Neural cell (in vitro differentiated cells): ENCODE measurements around the gene THTPA. TPM values are rescaled to one million over a fixed set of nuclear protein-coding genes. Genes with fewer than 3 reads are reported as not detected.

Source experiments
- H2AFZ ChIP-seq: fragments of 200-600, 300-800 bp; sonication (generic), shearing (Covaris generic); 2 replicates; pipeline ENCODE4 v1.6.0; 2014; ENCODE audit warnings: low read depth, mild to moderate bottlenecking, antibody characterized with exemption, low read length, moderate library complexity
- H3F3A ChIP-seq: fragments of 200-600 bp; shearing (Covaris generic); 2 replicates; pipeline ENCODE4 v1.6.1; 2016; ENCODE audit warnings: mild to moderate bottlenecking, moderate library complexity, mixed read lengths, antibody characterized with exemption, low read length; ENCODE audit not compliant: insufficient read depth, poor library complexity, severe bottlenecking
- H3K27ac ChIP-seq: fragments of 200-600, 300-800 bp; sonication (generic), shearing (Covaris generic); 2 replicates; pipeline ENCODE4 v1.5.1; 2014; ENCODE audit warnings: mild to moderate bottlenecking, low read length, moderate library complexity
- H3K27me3 ChIP-seq: fragments of 300-800, 200-600 bp; sonication (generic), shearing (Covaris generic); 2 replicates; pipeline ENCODE4 v1.6.0; 2014; ENCODE audit warnings: mild to moderate bottlenecking, low read depth, low read length, moderate library complexity; ENCODE audit not compliant: insufficient read depth
- H3K36me3 ChIP-seq: fragments of 300-800, 200-600 bp; sonication (generic), shearing (Covaris generic); 2 replicates; pipeline ENCODE4 v1.5.1; 2014; ENCODE audit warnings: mild to moderate bottlenecking, antibody characterized with exemption, low read length, moderate library complexity; ENCODE audit not compliant: insufficient read depth
- H3K4me2 ChIP-seq: fragments of 300-800, 200-600 bp; sonication (generic), shearing (Covaris generic); 2 replicates; pipeline ENCODE4 v1.6.0; 2014; ENCODE audit warnings: mild to moderate bottlenecking, low read length
- H3K4me3 ChIP-seq: fragments of 300-800, 200-600 bp; sonication (generic), shearing (Covaris generic); 2 replicates; pipeline ENCODE4 v1.5.1; 2014; ENCODE audit warnings: mild to moderate bottlenecking, low read length, moderate library complexity
- H3K79me2 ChIP-seq: fragments of 200-600 bp; shearing (Covaris generic); replicated peaks from 2 replicates; pipeline ENCODE4 v1.6.0; 2014; ENCODE audit warnings: mild to moderate bottlenecking, low read length, moderate library complexity; ENCODE audit not compliant: insufficient read depth
- H3K9ac ChIP-seq: fragments of 300-800, 200-600 bp; sonication (generic), shearing (Covaris generic); 2 replicates; pipeline ENCODE4 v1.6.1; 2016; ENCODE audit warnings: mild to moderate bottlenecking, low read length, mixed read lengths
- H3K9me2 ChIP-seq: fragments of 200-600 bp; shearing (Covaris generic); 2 replicates; pipeline ENCODE4 v1.6.1; 2016; ENCODE audit warnings: mild to moderate bottlenecking, low read length, mixed read lengths; ENCODE audit not compliant: insufficient read depth
- H3K9me3 ChIP-seq: fragments of 200-600, 300-800 bp; sonication (generic), shearing (Covaris generic); 2 replicates; pipeline ENCODE4 v1.6.1; 2016; ENCODE audit warnings: mild to moderate bottlenecking, mixed run types, low read length, moderate library complexity, mixed read lengths
- H4K20me1 ChIP-seq: fragments of 200-600 bp; shearing (Covaris generic); 2 replicates; pipeline ENCODE4 v1.6.1; 2016; ENCODE audit warnings: mild to moderate bottlenecking, mixed run types; ENCODE audit not compliant: insufficient read depth
- CTCF ChIP-seq: fragments of 450-650 bp; IDR thresholded peaks from 2 replicates; pipeline ENCODE4 v1.5.1; 2014; ENCODE audit warnings: antibody characterized with exemption, mild to moderate bottlenecking, moderate library complexity; ENCODE audit not compliant: poor library complexity, severe bottlenecking
- EP300 ChIP-seq: fragments of 450-650 bp; conservative IDR thresholded peaks from 2 replicates; pipeline ENCODE4 v1.6.1; 2014; ENCODE audit warnings: antibody characterized with exemption, mild to moderate bottlenecking, moderate library complexity; ENCODE audit not compliant: poor library complexity, severe bottlenecking
- EZH2 ChIP-seq: fragments of 200-600, 300-800 bp; shearing (Covaris generic), sonication (generic); IDR thresholded peaks from 2 replicates; pipeline ENCODE4 v1.6.1; 2014; ENCODE audit warnings: antibody characterized with exemption, low read length, borderline replicate concordance, mild to moderate bottlenecking; ENCODE audit not compliant: insufficient read depth, poor library complexity, severe bottlenecking
- MXI1 ChIP-seq: fragments of 450-650 bp; conservative IDR thresholded peaks from 2 replicates; pipeline ENCODE4 v1.6.1; 2014; ENCODE audit warnings: antibody characterized with exemption, mild to moderate bottlenecking; ENCODE audit not compliant: poor library complexity, severe bottlenecking
- POLR2AphosphoS5 ChIP-seq: IDR thresholded peaks from 2 replicates; pipeline ENCODE4 v1.6.1; 2012
- RAD21 ChIP-seq: fragments of 450-650 bp; conservative IDR thresholded peaks from 2 replicates; pipeline ENCODE4 v1.6.1; 2014; ENCODE audit warnings: antibody characterized with exemption, mild to moderate bottlenecking, moderate library complexity
- REST ChIP-seq: IDR thresholded peaks from 2 replicates; pipeline ENCODE4 v1.6.1; 2012; ENCODE audit warnings: borderline replicate concordance
- SMC3 ChIP-seq: fragments of 450-650 bp; conservative IDR thresholded peaks from 2 replicates; pipeline ENCODE4 v1.6.1; 2014; ENCODE audit warnings: antibody characterized with exemption, mild to moderate bottlenecking, moderate library complexity; ENCODE audit not compliant: poor library complexity
- TAF1 ChIP-seq: IDR thresholded peaks from 2 replicates; pipeline ENCODE4 v1.6.1; 2012; ENCODE audit warnings: low read depth
- polyA plus RNA-seq: library from polyadenylated mRNA; depleted of rRNA; stranded (reverse); fragments of >200 nt; gene quantifications from 2 replicates; pipeline ENCODE4 v1.2.3, GENCODE V29; 2014

THTPA gene
- polyA plus RNA-seq, 1 donor from 2014 or later, result 51.3 TPM

- H3K4me3 ChIP-seq, result peak overlapping the region; percentile 96
- no peaks in the 10 kb centered on the region for H3F3A ChIP-seq
- TF ChIP-seq POLR2AphosphoS5, result no peak
- peak; percentile 78 for TF ChIP-seq MXI1
- H3K9ac ChIP-seq, result peak overlapping the region; percentile 95
- no peaks in the 10 kb centered on the region for H3K9me3 ChIP-seq
- H3K4me2 ChIP-seq, result peak overlapping the region; percentile 90
- H3K36me3 ChIP-seq, result no peaks in the 10 kb centered on the region
- H3K27ac ChIP-seq, result peak overlapping the region; percentile 97
- H4K20me1 ChIP-seq, result peaks cover 7% of the 10 kb centered on the region
- no peaks in the 10 kb centered on the region for H3K9me2 ChIP-seq
- H3K27me3 ChIP-seq, result no peaks in the 10 kb centered on the region
- H2AFZ ChIP-seq, result no peak overlapping the region
- peaks cover 33% of the 10 kb centered on the region for H3K79me2 ChIP-seq
Observed at GRCh38 chr14:23577004-23577681, 21.1 kb downstream of the THTPA start.

- TF ChIP-seq EP300, result no peak
- TF ChIP-seq EZH2, result no peak
- no peak for TF ChIP-seq REST
- TF ChIP-seq POLR2AphosphoS5, result peak; percentile 64
- no peak for TF ChIP-seq TAF1
- no peak for TF ChIP-seq SMC3
- no peaks in the 10 kb centered on the region for H3F3A ChIP-seq
- H4K20me1 ChIP-seq, result peaks cover 7% of the 10 kb centered on the region
- no peaks in the 10 kb centered on the region for H3K36me3 ChIP-seq
- H3K9me2 ChIP-seq, result no peaks in the 10 kb centered on the region
- peaks cover 33% of the 10 kb centered on the region for H3K79me2 ChIP-seq
- H2AFZ ChIP-seq, result peak overlapping the region; percentile 41
- H3K9ac ChIP-seq, result peak overlapping the region; percentile 95
- H3K27ac ChIP-seq, result peak overlapping the region; percentile 97
- no peaks in the 10 kb centered on the region for H3K27me3 ChIP-seq
- peak overlapping the region; percentile 96 for H3K4me3 ChIP-seq
- H3K4me2 ChIP-seq, result peak overlapping the region; percentile 90
- H3K9me3 ChIP-seq, result no peaks in the 10 kb centered on the region
Observed at GRCh38 chr14:23577710-23578392, 21.8 kb downstream of the THTPA start.

- TF ChIP-seq RAD21 (peak; percentile 24), EZH2 (no peak), CTCF (peak; percentile 5), POLR2AphosphoS5 (peak; percentile 87), EP300 (peak; percentile 47), REST (peak; percentile 56), TAF1 (peak; percentile 72), MXI1 (peak; percentile 40), SMC3 (peak; percentile 9)
- Histone ChIP-seq H3K79me2 (peaks cover 33% of the 10 kb centered on the region), H4K20me1 (peaks cover 7% of the 10 kb centered on the region), H3K4me3 (peak within 1 kb of the TSS; percentile 96), H3K9ac (peak within 1 kb of the TSS; percentile 95), H3K4me2 (peak within 1 kb of the TSS; percentile 90), H3K9me2 (no peaks in the 10 kb centered on the region), H3K27me3 (no peaks in the 10 kb centered on the region), H3K27ac (peak within 1 kb of the TSS; percentile 97), H3K9me3 (no peaks in the 10 kb centered on the region), H3F3A (no peaks in the 10 kb centered on the region), H3K36me3 (no peaks in the 10 kb centered on the region), H2AFZ (peak within 1 kb of the TSS; percentile 92)
Observed at GRCh38 chr14:23578560-23579310, 22.7 kb downstream of the THTPA start, which contains the start of gene JPH4. Gene JPH4, minus strand, starts transcription at chr14:23578790. Its CDS starts 1,337 bp downstream, at chr14:23577453.
